Measurements from ENCODE around the gene PODXL. TPM values are rescaled to one million over a fixed set of nuclear protein-coding genes. Genes with fewer than 3 reads are reported as not detected.
"Not testable (repeated sequence)": the region's sequence is repeated elsewhere in the genome, so short reads cannot be mapped to it uniquely, and the experiment has no call there.

The PODXL gene
- total RNA-seq, 8 experiments from 2014 or later, result 10.2 to 52.7 (median 13.8) TPM

- H3K27ac ChIP-seq; H3K4me1 ChIP-seq (replicated peaks in 1 of 2); ATAC-seq (replicated peaks in 6 of 8); H3K4me3 ChIP-seq: not testable (repeated sequence)
- WGBS, 10 experiments, result 93 to 100% (median 100%) methylated on average over 1 to 6 of the region's 7 CpGs; no CpG with 5 or more reads in 3 of the 10 experiments
- in situ Hi-C loops (cut with MboI; ENCODE audit: low pct_unique_long_range_greater_than_20kb in 2 of 9, low sequenced_read_pairs in 9 of 9, unreplicated experiment in 9 of 9), result loop anchor here in 2 of 9 experiments (10.0 kb wide), 1 partner anchor 139 kb away; no protein-coding TSS in a partner anchor
Observed at GRCh38 chr7:131515471-131515870, 41.0 kb downstream of the PODXL start.

- Histone ChIP-seq H3K4me3 (no peak overlapping the region), H3K27ac (peak overlapping the region in 1 of 2 donors; percentile 18), H3K4me1 (replicated peaks in 1 of 2) (peaks cover 3 to 4% of the 10 kb centered on the region in 2 donors)
- ATAC-seq (replicated peaks in 6 of 8), result peak; percentile 93 to 100 (median 99)
- in situ Hi-C loops (cut with MboI; ENCODE audit: low pct_unique_long_range_greater_than_20kb in 2 of 9, low sequenced_read_pairs in 9 of 9, unreplicated experiment in 9 of 9), result loop anchor here in 2 of 9 experiments (10.0 kb wide), 1 partner anchor 141 kb away; no protein-coding TSS in a partner anchor
- 17 to 82% (median 60%) methylated on average over 1 to 8 of the region's 11 CpGs; no CpG with 5 or more reads in 1 of the 10 experiments for WGBS, 10 experiments
Observed at GRCh38 chr7:131513245-131514061, 43.0 kb downstream of the PODXL start.

- in situ Hi-C loops (cut with MboI; ENCODE audit: low pct_unique_long_range_greater_than_20kb in 2 of 9, low sequenced_read_pairs in 9 of 9, unreplicated experiment in 9 of 9), result loop anchor here in 2 of 9 experiments (10.0 kb wide), 1 partner anchor 143 kb away; no protein-coding TSS in a partner anchor
- WGBS, 10 experiments, result 69 to 100% (median 93%) methylated on average over 4 to 12 of the region's 15 CpGs; no CpG with 5 or more reads in 3 of the 10 experiments
- no peak overlapping the region for H3K27ac ChIP-seq
- H3K4me1 ChIP-seq (replicated peaks in 1 of 2), result peaks cover 3 to 4% of the 10 kb centered on the region in 2 donors
- ATAC-seq (replicated peaks in 6 of 8), result no peak
- no peak overlapping the region for H3K4me3 ChIP-seq
Observed at GRCh38 chr7:131511774-131512535, 44.5 kb downstream of the PODXL start.

- no peak overlapping the region for H3K27ac ChIP-seq
- whole genome bisulfite sequencing, 10 experiments, result 67 to 100% (median 78%) methylated on average over 2 to 5 of the region's 9 CpGs; no CpG with 5 or more reads in 6 of the 10 experiments
- peaks cover 3 to 4% of the 10 kb centered on the region in 2 donors for H3K4me1 ChIP-seq (replicated peaks in 1 of 2)
- in situ Hi-C loops (cut with MboI; ENCODE audit: low pct_unique_long_range_greater_than_20kb in 2 of 9, low sequenced_read_pairs in 9 of 9, unreplicated experiment in 9 of 9), result loop anchor here in 2 of 9 experiments (10.0 kb wide), 1 partner anchor 144 kb away; no protein-coding TSS in a partner anchor
- no peak overlapping the region for H3K4me3 ChIP-seq
- ATAC-seq (replicated peaks in 6 of 8), result no peak
Observed at GRCh38 chr7:131511071-131511470, 45.4 kb downstream of the PODXL start.

GRCh38 chr7:131509781-131510180 lies 46.6 kb downstream of the PODXL start:
- H3K4me3 ChIP-seq, result no peak overlapping the region
- no peak overlapping the region for H3K27ac ChIP-seq
- in situ Hi-C loops (cut with MboI; ENCODE audit: low pct_unique_long_range_greater_than_20kb in 2 of 9, low sequenced_read_pairs in 9 of 9, unreplicated experiment in 9 of 9), result loop anchor here in 2 of 9 experiments (10.0 kb wide), 1 partner anchor 145 kb away; no protein-coding TSS in a partner anchor
- WGBS, 10 experiments, result 83 to 100% (median 100%) methylated on average over 1 to 3 of the region's 8 CpGs; no CpG with 5 or more reads in 4 of the 10 experiments
- ATAC-seq (replicated peaks in 6 of 8), result no peak
- H3K4me1 ChIP-seq (replicated peaks in 1 of 2), result peaks cover 3 to 4% of the 10 kb centered on the region in 2 donors

GRCh38 chr7:131508754-131509486 lies 47.5 kb downstream of the PODXL start:
- Histone ChIP-seq H3K4me1 (replicated peaks in 1 of 2) (peaks cover 3 to 8% of the 10 kb centered on the region in 2 donors), H3K27ac (no peak overlapping the region), H3K4me3 (no peak overlapping the region)
- in situ Hi-C loops (cut with MboI; ENCODE audit: low pct_unique_long_range_greater_than_20kb in 2 of 9, low sequenced_read_pairs in 9 of 9, unreplicated experiment in 9 of 9), result no loop called here
- 44 to 100% (median 91%) methylated on average over 1 to 7 of the region's 10 CpGs; no CpG with 5 or more reads in 2 of the 10 experiments for WGBS, 10 experiments
- no peak for ATAC-seq (replicated peaks in 6 of 8)

- WGBS, 10 experiments, result 21 to 100% (median 49%) methylated on average over 1 to 13 of the region's 14 CpGs
- no peak overlapping the region for H3K27ac ChIP-seq
- peaks cover 0 to 12% of the 10 kb centered on the region in 2 donors for H3K4me1 ChIP-seq (replicated peaks in 1 of 2)
- ATAC-seq (replicated peaks in 6 of 8), result peak; percentile 67 to 83 (median 78)
- no peak overlapping the region for H3K4me3 ChIP-seq
- in situ Hi-C loops (cut with MboI; ENCODE audit: low pct_unique_long_range_greater_than_20kb in 2 of 9, low sequenced_read_pairs in 9 of 9, unreplicated experiment in 9 of 9), result no loop called here
Observed at GRCh38 chr7:131507592-131508331, 48.7 kb downstream of the PODXL start.

GRCh38 chr7:131506597-131506996 lies 49.8 kb downstream of the PODXL start:
- 100% methylated on average over 1 to 2 of the region's 18 CpGs; no CpG with 5 or more reads in 7 of the 10 experiments for WGBS, 10 experiments

GRCh38 chr7:131505636-131506557 lies 50.5 kb downstream of the PODXL start:
- Histone ChIP-seq H3K4me3 (no peak overlapping the region), H3K4me1 (replicated peaks in 1 of 2) (peaks cover 3 to 29% of the 10 kb centered on the region in 2 donors), H3K27ac (no peak overlapping the region)
- ATAC-seq (replicated peaks in 6 of 8), result no peak
- WGBS, 10 experiments, result 90 to 100% (median 100%) methylated on average over 1 to 8 of the region's 30 CpGs; no CpG with 5 or more reads in 3 of the 10 experiments
- in situ Hi-C loops (cut with MboI; ENCODE audit: low pct_unique_long_range_greater_than_20kb in 2 of 9, low sequenced_read_pairs in 9 of 9, unreplicated experiment in 9 of 9), result no loop called here

More at GRCh38 chr7:131506597-131506996, 49.8 kb downstream of the PODXL start:
- H3K4me3 ChIP-seq, result no peak overlapping the region
- no peak overlapping the region for H3K27ac ChIP-seq
- peaks cover 3 to 23% of the 10 kb centered on the region in 2 donors for H3K4me1 ChIP-seq (replicated peaks in 1 of 2)
- in situ Hi-C loops (cut with MboI; ENCODE audit: low pct_unique_long_range_greater_than_20kb in 2 of 9, low sequenced_read_pairs in 9 of 9, unreplicated experiment in 9 of 9), result no loop called here
- no peak for ATAC-seq (replicated peaks in 6 of 8)

- H3K4me1 ChIP-seq (replicated peaks in 1 of 2), result peaks cover 3 to 35% of the 10 kb centered on the region in 2 donors
- in situ Hi-C loops (cut with MboI; ENCODE audit: low pct_unique_long_range_greater_than_20kb in 2 of 9, low sequenced_read_pairs in 9 of 9, unreplicated experiment in 9 of 9); ATAC-seq (replicated peaks in 6 of 8); H3K4me3 ChIP-seq; H3K27ac ChIP-seq: not testable (repeated sequence)
- 80 to 100% (median 100%) methylated on average over 3 to 5 of the region's 8 CpGs; no CpG with 5 or more reads in 5 of the 10 experiments for WGBS, 10 experiments
Observed at GRCh38 chr7:131505037-131505620, 51.3 kb downstream of the PODXL start.
